Skeletal muscle cell (primary cell): ENCODE data around the gene NEK11.

Experiments
- DNase-seq: peaks from one replicate; pipeline ENCODE4 v3.0.0-alpha.2; 2010; ENCODE audit warnings: low read depth
- H3K4me3 ChIP-seq: 2 replicates; pipeline ENCODE4 v1.5.1; 2011; ENCODE audit warnings: low read depth, mild to moderate bottlenecking, control low read depth, low read length, moderate library complexity

NEK11 gene

GRCh38 chr3:131381445-131382291 is 355.0 kb downstream of the NEK11 start, which contains the start of gene NUDT16:
Gene NUDT16, plus strand, starts transcription at chr3:131381774. Its CDS starts 31 bp downstream, at chr3:131381805.
- peak within 1 kb of the TSS; percentile 90 for H3K4me3 ChIP-seq

GRCh38 chr3:131386429-131387165 is 359.9 kb downstream of the NEK11 start:
- no peak for DNase-seq
- H3K4me3 ChIP-seq: no peak overlapping the region

More at GRCh38 chr3:131381445-131382291, 355.0 kb downstream of the NEK11 start, which contains the start of gene NUDT16:
- DNase-seq: peak; percentile 97

DNA sequence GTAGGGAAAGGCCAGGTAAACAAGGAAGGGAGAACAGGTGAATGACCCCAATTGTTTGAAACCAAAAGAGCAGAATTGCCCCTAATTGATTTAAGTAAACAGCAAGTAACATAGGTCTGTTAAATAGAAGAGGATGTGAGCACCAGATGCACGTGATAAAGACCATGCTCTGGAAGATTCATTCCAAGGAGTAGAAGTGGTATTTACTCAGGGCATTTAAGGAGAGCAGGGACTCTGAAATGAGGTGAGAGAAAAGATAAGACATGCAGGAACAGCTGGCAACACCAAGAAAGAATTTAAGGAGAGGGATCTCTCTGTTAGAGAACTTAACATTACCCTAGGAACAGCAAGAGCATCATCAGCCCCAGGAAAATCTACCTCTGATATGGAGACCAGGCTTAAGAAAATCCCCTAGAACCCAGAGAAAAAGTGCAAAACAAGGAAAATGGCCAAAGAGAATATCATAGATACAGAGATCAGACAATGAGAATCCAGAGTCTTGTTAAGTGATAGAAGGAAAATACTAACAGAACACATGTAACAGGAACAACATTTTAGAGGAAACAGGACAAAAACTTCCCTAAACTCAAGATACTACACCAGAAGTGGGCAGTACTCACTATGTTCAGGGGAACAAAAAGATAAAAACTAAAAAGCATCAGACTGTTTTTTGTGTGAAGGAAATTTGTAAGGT is 361.3 kb downstream of the NEK11 start:
- H3K4me3 ChIP-seq: no peak overlapping the region
- DNase-seq: no peak

- no peak for DNase-seq
- H3K4me3 ChIP-seq: no peak overlapping the region
Measured at GRCh38 chr3:131388490-131388799, 361.8 kb downstream of the NEK11 start.

DNA sequence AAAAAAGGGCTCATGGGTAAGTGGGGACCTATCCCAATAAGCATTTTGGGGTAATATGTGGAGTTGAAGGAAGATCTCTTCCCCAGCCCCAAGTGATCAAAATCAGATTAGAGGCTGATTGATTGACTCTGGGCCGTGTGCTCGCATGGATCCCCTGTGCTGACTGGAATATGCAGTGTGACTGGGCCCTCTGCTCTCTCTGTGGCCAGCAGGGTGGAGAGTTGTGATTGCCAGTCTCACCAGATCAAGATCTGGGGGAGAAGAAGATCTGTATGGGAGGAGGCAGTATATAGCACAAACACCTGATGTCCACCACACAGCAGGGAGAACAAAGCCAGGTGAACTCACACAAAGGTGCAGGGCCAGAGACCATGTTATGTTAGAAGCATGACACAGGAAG is 363.7 kb downstream of the NEK11 start:
- no peak for DNase-seq
- no peak overlapping the region for H3K4me3 ChIP-seq

DNA sequence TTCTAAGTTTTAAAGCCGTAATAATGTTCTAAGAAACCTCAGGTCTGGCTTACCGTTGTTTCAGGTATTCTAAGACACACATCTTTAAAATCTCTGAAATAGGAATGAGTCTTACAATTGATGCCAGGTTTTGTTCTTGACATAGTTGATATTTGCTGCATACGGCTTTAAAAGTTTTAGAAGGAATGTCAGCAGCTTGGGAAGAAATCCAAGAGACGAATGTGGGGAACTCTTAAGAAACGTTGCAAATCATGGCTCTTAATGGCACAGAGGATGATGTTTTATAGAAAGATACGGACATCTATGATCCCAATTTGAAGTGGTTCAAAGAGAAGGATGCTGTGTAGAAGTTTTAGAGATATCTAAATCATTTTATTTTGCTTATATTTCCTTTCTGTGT is 366.4 kb downstream of the NEK11 start:
- H3K4me3 ChIP-seq: no peak overlapping the region
- no peak for DNase-seq

DNA sequence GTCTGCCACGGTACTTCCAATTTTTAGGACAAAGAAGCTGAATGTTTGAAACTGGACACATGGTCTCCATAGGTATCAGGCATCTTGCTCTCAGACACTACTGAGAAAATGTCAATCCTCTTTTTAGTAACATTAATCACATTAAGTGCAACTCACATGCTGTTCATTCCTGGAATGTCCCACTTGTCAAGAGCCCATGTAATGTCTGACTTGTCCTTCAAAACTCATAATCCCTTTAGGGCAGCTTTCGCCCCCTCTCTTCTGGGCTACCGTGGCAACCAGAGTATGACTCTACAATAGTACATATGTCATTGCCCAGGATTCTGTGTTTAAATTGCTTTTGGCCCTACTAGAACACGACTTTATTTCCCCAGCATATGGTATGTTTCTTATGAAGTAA is 367.2 kb downstream of the NEK11 start:
- DNase-seq: no peak
- H3K4me3 ChIP-seq: no peak overlapping the region

DNA sequence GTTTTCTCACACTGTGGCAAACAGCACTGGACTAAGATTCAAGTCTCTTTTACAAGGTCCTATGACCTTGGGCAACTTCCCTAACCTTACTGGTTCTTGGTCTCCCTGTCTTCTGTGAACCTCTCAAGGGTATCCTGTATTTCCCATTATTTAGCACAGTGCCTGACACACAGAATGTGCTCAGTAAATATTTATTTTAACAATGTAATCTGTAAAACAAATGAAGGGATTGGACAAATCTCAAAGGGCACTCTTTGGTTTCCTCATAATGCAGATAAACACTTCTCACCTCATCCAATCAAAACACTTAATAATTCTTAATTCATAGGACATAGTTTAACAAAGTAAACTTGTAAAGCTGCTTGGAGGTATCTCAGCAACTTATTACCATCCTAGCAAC is 367.7 kb downstream of the NEK11 start:
- DNase-seq: no peak
- no peak overlapping the region for H3K4me3 ChIP-seq

GRCh38 chr3:131396170-131396569 is 369.5 kb downstream of the NEK11 start:
- no peak overlapping the region for H3K4me3 ChIP-seq
- DNase-seq: peak; percentile 72

DNA sequence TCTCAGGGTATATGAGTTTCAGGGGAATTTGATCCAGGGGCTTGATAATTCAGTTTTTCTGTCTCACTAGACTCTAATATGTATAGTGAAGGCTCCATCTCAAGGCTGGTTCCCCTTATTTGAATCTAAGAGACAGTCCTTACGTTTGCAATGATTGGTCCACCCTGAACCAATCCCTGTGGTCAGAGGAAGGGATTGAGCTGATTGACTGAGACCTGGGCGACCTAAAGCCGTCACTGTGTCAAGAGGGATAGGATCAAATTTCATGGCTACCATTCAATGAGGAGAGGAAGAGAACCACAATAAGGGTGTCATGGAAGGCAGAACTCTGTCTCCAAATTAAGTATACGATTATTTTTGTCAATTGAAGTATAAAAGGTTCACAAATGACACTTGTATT is 371.2 kb downstream of the NEK11 start:
- H3K4me3 ChIP-seq: no peak overlapping the region
- no peak for DNase-seq
